G401 (cell line): ENCODE results near the gene NTN3. TPM values are rescaled to one million over a fixed set of nuclear protein-coding genes. Genes with fewer than 3 reads are reported as not detected.

Source experiments
- DNase-seq: peaks from one replicate; pipeline ENCODE4 v3.0.0-alpha.2; 2015; ENCODE audit warnings: low spot score
- in situ Hi-C: cut with HindIII; loops from 2 replicates; pipeline ENCODE4 v1.10.0; 2016; ENCODE audit warnings: low sequenced_read_pairs, mixed read lengths
- total RNA-seq: library from RNA; depleted of rRNA; stranded (reverse); fragments of >200 nt; shearing (Covaris generic); gene quantifications from 2 replicates; pipeline ENCODE4 v1.2.3, GENCODE V29; 2014

NTN3 gene
- total RNA-seq, 1 experiment from 2014 or later, result 4.4 TPM

DNA sequence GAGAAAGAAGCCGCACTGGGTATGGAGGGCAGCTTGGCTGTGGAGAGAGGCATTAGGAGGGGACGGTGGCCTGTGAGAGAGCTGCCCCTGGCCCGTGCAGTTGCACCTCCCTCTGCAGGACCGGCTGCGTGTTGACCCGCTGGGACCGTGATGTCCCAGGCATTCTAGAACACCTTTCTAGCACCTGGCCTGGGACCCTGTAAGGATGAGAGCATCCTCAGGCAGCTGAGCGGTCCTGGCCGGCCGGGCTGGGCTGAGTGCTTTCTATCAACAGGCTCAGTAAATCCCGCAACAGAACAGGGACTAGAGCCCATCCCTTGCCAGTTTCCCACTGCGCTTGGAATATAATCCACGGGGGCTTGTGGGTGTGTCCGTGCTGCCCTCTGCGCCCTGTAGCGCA is 18.5 kb downstream of the NTN3 start:
- DNase-seq, result no peak
- in situ Hi-C loops, result no loop called here

DNA sequence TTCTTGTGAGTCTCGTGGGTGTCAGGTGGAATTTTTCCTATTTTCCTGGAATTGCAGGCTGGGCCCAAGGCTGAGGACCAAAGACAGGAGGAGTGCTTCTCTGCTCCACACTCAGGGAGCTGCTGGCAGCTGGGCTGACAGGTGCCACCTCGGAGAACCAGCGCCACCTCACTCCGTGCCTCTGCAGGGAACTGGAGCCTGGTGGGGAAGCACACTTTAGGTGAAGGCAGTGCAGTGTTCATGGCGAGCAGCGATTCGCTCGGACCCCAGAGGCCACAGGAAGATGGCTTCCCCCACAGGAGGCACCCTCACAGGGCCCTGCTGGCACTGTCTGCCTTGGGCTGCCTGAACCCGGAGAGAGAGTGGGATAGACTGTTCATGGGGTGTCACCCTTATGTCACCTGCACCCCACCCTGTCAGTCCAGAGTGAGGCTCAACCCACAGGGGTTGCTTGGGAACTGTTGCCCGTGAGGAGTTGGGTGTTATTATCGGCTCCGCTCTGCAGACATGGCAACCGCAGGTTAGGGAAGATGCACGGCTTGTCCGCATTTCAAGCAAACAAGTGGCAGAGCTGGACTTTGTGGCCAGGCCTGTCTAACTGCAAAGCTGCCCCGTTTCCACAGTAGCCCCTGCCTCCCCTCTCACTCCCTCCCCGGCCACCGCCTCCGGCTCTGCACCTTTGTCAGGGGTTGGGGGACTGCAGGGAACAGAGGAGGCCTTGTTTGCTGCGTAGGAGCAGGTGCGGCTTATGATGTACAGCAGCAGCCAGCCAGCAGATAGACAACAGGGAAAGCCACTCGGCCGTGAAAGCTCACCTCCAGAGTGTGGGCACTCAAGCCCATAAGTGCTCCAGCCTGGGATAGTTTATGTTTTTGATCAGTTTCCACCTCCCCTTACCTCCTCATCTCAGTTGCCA is 19.4 kb downstream of the NTN3 start:
- peak; percentile 73 for DNase-seq
- in situ Hi-C loops, result no loop called here

GRCh38 chr16:2492292-2492691 is 21.2 kb downstream of the NTN3 start:
- DNase-seq, result no peak
- in situ Hi-C loops, result no loop called here

- in situ Hi-C loops, result no loop called here
- DNase-seq, result no peak
These were observed 22.5 kb downstream of the NTN3 start for GRCh38 chr16:2493605-2494004.

- in situ Hi-C loops, result no loop called here
These were observed 23.5 kb downstream of the NTN3 start for GRCh38 chr16:2494616-2495015.

GRCh38 chr16:2495041-2495440 is 23.9 kb downstream of the NTN3 start:
- DNase-seq, result no peak
- in situ Hi-C loops, result no loop called here

More at GRCh38 chr16:2494616-2495015, 23.5 kb downstream of the NTN3 start:
- no peak for DNase-seq

DNA sequence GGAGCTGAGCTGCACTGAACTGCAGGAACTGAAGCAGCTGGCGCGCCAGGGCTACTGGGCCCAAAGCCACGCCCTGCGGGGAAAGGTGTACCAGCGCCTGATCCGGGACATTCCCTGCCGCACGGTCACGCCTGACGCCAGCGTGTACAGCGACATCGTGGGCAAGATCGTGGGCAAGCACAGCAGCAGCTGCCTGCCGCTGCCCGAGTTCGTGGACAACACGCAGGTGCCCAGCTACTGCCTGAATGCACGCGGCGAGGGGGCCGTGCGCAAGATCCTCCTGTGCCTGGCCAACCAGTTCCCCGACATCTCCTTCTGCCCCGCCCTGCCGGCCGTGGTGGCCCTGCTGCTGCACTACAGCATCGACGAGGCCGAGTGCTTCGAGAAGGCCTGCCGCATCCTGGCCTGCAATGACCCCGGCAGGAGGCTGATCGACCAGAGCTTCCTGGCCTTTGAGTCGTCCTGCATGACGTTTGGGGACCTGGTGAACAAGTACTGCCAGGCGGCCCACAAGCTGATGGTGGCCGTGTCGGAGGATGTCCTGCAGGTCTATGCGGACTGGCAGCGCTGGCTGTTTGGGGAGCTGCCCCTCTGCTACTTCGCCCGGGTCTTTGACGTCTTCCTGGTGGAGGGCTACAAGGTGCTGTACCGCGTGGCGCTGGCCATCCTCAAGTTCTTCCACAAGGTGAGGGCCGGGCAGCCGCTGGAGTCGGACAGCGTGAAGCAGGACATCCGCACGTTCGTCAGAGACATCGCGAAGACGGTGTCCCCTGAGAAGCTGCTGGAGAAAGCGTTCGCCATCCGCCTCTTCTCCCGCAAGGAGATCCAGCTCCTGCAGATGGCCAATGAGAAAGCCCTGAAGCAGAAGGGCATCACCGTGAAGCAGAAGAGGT is 25.4 kb downstream of the NTN3 start:
- no peak for DNase-seq
- in situ Hi-C loops, result no loop called here

- in situ Hi-C loops, result no loop called here
- no peak for DNase-seq
These were observed 26.1 kb downstream of the NTN3 start for GRCh38 chr16:2497116-2497630.

DNA sequence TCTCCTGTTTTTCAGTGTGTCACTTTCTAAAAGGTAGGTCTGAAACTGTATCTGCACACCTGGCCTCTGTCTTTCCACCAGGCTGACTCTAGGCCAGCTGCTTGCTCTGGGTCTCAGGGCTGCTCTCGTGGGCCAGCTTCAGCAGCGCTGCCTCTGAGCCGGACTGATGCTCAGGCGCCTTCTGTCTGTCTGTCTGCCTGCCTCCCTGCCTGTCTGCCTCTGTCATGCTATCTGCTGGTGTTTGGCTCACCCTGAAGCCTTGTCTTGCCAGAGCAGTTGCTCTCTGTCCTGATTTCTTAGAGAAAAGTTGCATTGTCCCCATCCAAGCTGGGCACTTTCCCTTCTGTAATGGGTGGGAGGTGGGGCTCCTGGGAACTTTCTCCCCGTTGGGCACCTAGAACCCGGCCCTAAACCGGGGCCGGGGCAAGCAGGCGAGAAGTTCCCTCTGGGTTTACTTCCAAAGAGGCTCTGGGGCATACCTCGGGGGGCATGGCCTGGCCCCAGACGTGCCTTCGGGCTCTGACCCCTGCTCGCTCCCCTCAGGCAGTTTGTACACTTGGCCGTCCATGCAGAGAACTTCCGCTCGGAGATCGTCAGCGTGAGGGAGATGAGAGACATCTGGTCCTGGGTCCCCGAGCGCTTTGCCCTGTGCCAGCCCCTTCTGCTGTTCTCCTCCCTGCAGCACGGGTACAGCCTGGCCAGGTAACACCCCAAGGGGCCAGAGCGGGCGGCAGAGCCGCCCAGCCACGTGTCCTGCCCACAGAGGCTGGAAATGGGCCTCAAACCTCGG is 26.8 kb downstream of the NTN3 start:
- no peak for DNase-seq
- in situ Hi-C loops, result no loop called here

DNA sequence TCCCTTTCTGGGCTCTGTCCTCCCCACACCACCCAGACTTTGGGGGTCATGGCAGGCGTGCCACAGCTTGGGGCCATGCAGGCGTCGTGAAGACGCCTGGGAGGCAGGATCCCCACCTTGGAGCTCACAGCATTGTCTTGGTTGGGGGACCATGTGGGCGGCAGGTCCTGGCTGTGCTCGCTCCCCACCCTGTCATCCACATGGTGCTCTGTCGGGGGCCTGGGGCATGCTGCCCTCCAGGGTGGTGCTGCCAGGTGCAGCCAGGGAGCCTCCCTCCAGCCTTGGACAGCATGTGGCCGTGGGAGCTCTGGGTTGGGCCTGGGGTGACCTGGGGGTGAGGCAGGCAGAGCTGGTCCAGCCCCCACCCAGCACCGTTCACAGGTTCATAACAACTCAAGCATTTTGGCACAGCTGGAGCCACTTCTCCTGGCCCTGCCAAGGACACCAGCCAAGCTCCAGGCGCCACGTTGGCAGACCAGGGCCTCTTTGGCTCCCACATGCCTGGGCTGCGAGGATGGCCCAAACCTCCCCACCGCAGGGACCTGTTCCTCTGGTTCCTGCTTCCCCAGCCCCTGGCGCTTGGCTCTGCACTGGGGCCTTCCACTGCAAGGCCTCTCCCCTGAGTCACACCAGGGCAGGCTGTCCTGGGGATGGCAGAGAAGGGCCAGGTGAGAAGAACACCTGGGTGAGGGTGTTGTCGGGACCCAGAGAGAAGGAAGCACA is 27.6 kb downstream of the NTN3 start:
- in situ Hi-C loops, result no loop called here
- no peak for DNase-seq

- no peak for DNase-seq
- in situ Hi-C loops, result no loop called here
These were observed 28.4 kb downstream of the NTN3 start for GRCh38 chr16:2499454-2499853.

- no peak for DNase-seq
- in situ Hi-C loops, result loop anchor here (25.0 kb wide), 1 partner anchor 338 kb away; the partner anchor contains the start of gene TRAF7
These were observed 28.9 kb downstream of the NTN3 start for GRCh38 chr16:2499890-2500429.

DNA sequence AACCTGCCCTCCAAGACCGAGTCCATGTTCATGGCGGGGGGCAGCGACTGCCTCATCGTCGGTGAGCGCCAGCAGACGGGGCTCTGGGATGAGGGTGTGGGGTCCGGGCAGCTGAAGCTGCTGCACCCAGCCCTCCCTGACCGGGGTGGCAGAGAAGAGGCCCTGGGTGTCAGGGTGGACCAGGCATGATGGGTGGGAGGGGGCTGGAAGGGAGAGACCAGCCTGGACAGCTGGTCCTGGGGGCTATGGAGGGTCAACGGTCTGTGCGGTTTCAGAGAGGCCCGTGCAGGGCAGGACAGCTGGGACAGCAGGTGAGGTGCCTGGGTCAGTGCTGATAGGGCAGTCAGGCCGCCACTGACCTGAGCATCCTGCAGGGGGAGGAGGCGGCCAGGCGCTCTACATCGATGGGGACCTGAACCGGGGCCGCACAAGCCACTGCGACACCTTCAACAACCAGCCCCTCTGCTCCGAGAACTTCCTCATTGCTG is 29.4 kb downstream of the NTN3 start:
- in situ Hi-C loops, result loop anchor here (25.0 kb wide), 1 partner anchor 338 kb away; the partner anchor contains the start of gene TRAF7
- no peak for DNase-seq

- in situ Hi-C loops, result loop anchor here (25.0 kb wide), 1 partner anchor 339 kb away; the partner anchor contains the start of gene TRAF7
These were observed 30.0 kb downstream of the NTN3 start for GRCh38 chr16:2500918-2501750.

DNA sequence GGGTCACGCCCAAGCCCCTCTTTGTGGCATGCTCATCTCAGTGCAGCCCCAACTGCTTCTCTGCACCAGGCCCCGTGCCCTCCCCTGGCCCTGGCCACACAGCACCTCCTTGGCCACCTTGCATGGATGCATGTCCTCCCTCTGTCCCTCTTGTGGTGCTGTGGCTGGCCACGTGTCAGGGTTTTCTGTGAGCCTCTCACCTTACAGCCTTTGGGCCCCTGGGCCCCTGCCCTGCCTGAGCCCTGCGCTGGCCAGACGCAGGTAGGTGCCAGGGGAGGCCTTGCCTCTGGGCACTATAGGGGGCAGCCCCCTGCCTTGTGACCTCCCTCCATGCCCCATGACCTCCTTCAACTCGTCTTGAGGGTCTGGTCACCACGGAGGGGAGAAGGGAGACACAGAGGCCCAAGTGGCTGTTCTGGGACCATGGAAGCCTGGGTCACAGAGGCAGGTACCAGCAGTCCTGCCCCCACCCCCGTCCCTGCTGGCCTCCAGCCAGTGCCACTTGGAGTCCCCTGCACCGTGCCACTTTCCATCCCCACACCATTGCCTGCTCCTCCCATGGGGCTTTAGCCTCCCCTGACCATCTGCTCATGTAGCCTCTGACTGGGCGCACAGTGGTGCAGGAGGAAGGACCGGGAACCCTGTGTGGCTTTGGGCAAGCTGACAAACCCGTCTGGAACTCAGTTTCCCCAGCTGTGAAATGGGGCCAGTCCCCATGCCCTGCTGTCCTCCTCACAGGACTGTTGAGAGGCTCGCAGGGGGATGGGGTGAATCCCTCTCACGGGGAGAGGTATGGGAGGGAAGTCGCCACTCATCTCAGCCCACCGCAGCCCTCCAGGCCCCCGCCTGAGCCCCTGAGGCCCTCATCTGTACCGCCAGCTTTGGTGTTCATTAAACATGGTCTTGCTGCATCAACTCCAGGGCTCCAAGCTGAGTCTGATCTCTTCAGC is 31.1 kb downstream of the NTN3 start:
- no peak for DNase-seq

More at GRCh38 chr16:2500918-2501750, 30.0 kb downstream of the NTN3 start:
- peak; percentile 83 for DNase-seq

DNA sequence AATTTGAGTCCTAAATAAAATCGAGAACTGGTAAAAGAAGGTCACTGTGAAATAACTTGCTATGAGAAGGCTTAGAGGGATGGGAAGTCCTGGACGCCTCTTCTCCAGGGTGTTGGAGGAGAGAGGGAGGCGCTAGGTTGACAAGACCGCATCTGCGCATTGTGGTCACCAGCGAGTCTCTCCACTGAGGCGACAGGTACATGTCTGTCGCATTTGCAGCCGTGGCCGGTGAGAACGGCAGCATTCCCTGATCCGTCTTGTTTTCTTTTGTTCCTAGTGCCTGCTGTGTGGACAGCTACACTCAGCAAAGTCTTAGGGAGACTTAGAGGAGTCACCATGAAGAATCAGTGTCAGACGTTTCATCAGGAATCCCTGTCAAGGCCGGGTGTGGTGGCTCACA is 34.6 kb downstream of the NTN3 start:
- no peak for DNase-seq
- in situ Hi-C loops, result loop anchor here (25.0 kb wide), 1 partner anchor 343 kb away; the partner anchor contains the start of gene TRAF7

More for the DNA sequence above, 31.1 kb downstream of the NTN3 start:
- in situ Hi-C loops, result loop anchor here (25.0 kb wide), 1 partner anchor 340 kb away; the partner anchor contains the start of gene TRAF7
